NCI-H2107 treated with DMSO at 0.1 percent for 48 hours (cell line): Measurements from ENCODE around the gene NOL9.

Source experiments
- DNase-seq: peaks from one replicate; lab custom pipeline; 2025; ENCODE audit not compliant: unreplicated experiment; lab: John Stamatoyannopoulos, UW

NOL9 gene

DNA sequence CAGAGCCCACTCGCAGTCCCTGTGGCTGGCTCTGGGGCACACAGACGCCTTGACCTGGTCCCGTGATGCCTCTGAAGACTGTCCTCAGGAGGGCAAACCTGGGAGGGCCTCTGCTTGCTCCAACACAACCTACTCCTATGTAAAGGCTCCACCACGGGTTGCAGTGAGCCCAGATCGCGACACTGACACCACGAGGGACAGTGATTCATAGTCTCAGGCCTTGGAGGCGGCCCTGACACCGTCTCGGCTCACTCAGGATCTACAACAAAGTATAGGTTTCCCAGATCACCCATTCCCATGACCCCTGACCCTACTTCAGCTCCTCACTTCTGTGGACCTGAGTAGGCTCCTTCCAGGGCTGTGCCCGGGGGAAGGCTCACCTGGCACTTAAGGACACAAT is 28.0 kb downstream of the NOL9 start:
- DNase-seq, result no peak

DNA sequence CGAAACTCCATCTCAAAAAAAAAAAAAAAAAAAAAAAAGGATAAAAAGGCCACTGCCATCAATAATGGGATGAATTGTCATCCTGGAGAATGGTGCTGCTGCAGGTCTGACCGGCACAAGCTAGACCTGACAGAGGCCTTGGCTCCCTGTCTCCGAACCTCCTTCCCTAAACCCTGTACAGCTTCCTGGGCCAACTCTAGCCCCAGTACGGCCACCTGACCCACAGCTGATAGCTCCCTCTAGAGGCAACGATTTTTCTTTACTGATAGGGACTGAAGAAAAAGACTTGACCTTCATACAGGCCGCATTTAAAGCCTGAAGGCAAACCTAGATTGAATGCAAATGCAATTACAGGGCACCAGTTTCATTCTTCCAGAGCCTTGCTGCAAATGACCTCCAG is 30.7 kb downstream of the NOL9 start:
- DNase-seq, result no peak

DNA sequence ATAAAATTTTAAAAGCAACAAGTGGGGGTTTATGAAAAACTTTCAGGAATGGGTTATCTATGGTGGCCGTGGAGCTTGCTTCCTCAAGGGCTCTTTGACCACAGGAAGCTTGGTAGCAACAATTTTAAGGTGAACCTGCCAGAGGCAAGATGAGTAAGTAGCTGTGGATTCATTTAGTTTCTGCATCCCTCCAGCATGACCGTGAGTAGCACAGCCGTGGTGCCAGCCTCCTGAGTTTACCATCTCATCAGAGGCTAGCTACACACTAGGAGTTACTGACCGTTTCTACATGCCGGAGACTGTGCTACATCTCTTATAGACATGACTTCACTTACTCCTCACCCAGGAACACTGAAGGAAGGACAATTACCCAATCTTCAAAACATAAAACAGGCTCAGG is 32.8 kb downstream of the NOL9 start:
- DNase-seq, result no peak

DNA sequence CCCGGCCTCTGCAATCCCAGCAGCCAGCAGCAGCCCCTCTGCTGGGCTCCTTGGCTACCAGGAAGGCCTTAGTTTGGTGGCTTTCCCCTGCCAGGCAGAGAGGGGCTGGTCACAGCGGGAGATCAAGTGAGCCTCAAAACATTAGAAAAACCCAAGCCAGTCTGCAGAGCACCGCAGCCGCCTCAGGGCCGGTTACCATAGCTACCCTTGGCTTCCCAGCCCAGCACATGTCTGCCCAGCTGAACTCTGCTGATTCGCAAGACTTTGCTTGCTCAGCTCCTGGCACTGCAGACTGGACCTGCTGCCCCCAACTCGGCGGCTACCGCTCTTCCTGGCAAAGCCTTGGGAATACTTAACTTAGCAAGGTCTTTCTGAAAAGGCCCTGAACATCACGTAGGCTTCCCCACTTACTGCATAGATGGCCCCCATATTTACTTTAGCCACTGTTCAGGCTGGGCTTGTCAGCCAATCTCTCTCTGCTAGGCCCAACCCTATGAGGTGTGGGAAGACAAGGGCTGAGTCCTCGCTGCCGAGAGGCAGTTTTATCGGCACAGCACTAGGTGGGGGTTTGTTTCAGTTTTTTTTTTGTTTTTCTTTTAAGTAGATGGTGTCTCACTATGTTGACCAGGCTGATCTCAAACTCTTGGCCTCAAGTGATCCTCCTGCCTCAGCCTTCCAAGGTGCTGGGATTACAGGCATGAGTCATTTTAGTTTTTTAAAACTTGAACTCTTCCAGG is 34.2 kb downstream of the NOL9 start:
- no peak for DNase-seq

DNA sequence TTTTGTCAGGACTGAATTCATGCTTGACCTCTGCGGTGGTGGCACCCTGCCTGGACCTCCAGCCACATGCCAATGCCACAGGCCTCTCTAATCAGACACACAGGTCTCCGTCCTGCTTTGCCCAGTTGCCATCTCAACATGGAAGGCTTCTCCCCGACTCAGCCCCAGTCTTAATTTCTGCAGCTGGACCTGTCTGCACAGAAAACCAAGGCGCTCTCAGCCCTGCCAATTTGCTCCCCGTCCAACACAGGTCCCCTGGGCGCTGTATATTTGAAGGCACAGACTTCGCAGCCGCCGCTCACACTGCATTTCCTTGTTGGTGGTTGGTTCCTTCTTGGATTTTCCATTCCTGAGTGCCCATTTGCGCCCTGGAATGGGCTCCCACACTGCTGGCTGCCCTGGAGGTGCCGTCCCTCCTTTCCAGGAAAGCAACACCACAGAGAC is 34.8 kb downstream of the NOL9 start:
- DNase-seq, result no peak

DNA sequence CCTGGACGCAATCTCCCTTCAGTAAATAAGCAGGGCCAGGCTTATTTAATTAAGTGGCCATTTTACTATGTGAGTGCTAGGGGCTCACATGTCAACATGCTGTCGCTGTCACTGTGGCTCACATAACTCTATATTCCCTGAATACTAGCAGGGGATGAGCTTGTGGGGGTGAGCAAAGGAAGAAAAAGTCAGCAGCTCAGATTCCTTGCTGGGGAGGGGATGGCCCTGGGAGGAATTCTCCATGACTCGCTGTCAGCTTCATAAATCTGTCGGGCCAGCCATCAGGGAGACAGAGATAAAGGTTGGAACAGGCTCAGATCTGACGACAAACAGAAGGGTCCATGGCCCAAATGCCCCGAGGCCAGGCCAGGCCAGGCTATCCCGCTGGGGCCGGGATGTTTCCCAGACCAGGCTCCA is 36.9 kb downstream of the NOL9 start:
- DNase-seq, result no peak

DNA sequence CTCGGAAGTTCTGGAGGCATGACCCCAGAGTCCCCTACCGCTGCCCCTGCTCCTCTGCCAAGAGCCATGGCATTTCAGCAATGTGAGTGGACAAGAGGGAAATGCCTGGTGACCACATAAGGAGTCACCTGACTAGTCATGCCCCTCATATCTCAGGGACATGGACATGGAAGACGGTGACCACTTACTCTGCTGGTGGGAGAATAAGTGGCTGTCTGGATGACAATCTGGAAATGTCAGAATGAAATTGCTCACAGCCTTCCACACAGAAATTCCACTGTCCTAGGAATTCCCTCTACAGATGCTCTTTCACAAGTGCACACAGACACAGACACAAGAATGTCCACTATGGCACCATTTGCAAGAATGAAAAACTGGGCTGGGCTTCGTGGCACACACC is 38.5 kb downstream of the NOL9 start:
- DNase-seq, result no peak

DNA sequence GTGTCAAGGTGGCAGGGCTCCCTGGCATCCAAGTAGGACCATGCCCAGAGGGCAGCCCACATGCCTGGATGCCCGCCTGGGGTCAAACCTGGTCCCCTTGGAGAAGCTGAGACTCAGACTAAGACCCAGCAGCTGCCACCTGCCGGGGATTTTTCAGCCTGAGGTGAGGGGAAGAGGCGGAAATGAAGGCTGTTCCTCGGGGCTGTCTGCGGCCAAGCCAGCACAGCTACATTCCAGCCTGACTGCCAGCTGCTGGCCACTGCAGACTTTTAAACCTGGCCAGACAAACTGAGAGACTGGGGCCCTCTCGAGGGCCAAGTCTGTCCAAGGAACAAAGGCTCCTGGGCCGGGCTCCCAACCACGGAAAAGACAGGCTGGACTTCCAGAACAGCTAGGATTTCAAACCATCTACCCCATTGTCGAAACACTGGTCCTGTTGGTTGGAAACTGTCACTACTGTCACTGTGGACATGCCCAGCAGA is 41.0 kb downstream of the NOL9 start:
- DNase-seq, result no peak

DNA sequence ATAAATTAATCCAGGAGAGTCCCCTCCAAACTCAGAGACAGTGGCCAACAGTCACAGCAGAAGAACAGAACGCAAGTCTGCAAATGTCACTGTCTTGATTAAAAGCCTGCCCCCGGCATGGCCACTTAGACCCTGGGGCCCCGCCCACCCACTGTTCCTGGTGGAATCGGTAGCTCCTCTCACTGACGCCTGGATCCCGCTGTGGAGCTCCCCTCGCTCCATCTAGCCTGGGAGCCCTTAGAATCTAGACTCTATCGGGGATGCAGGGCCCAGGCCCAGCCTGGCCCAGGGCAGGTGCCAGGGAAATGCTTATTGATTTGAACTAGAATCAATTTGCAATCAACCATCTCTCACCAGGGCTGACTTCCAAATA is 41.4 kb downstream of the NOL9 start:
- DNase-seq, result no peak

DNA sequence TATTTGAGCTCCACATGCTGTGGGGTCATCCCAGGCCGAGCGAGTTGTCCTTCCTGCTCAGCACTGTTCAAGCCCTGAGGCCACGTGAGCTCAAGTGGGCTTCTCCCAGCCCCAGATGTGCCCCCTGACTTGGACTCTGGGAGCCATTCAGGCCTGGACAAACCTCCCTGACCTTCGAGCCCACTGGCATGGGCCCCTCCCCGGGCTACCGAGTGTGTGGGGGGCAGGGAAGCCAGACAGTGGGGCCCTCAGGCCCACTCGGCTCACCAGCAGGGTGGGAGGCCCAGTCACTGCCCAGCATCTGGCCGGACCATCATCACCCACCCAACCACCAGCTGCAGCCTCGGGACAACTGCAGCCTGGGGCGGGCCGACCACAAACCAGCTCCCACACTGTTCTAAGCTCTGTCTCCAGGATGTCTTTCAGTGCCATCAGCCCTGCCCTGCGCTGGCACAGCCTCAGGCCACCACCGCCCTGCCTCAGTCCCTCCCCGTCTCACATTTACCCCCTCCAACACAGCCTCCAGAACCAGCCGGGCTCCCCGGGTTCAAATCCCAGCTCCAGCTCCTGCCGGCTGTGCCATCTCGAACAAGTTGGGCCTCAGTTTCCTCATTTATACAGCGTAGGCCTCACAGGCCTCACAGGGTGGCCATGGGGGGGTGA is 41.9 kb downstream of the NOL9 start:
- DNase-seq, result no peak

DNA sequence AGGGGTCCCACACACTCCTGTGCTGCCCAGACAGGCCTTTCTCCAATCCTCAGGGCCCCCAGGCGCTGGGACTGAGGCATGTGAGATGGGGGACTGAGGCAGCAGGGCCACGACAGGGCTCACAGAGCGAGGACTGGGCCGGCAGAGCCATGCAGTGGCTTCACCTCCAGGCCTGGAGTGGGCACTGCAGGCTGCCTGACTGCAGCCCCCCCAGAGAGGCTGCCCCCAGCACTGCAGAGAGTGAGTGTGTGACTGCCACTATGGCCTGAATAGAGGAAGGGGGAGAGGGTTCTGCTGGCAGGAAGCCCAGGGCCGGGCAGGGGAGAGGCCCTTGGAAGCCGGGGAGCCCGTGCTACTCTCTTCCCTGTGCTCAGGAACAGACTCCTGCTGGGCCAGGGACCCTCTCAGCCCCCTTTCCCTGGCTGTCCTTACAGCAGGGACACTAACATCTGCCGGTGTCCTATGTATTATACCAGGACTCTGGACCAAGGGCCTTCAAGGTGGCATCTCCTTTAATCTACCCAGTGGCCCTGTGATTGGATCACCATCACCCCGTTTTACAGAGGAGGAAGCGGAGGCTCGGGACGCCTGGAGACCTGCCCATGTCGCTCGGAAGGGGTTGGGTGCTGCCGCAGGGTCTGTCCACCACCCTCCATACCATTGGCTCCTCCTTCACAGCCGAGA is 42.6 kb downstream of the NOL9 start:
- no peak for DNase-seq

DNA sequence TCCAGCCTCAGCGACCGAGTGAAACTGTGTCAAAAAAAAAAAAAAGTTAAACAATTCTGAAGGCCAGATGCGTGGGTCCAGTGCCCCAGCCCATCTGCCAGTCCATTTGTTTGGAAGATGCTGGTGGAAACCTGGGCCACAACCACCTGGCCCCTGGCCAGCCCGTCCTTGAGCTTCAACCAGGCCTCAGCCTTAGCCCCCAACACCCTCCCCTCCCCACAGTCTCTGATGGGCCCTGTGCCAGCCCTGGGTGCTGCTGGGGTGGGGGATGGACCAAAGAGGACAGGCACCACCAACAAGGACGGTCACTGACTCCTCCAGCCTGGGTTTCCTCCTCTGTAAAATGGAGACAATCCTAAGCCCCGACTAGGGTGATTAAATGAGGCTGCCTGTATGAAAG is 43.3 kb downstream of the NOL9 start:
- DNase-seq, result no peak

DNA sequence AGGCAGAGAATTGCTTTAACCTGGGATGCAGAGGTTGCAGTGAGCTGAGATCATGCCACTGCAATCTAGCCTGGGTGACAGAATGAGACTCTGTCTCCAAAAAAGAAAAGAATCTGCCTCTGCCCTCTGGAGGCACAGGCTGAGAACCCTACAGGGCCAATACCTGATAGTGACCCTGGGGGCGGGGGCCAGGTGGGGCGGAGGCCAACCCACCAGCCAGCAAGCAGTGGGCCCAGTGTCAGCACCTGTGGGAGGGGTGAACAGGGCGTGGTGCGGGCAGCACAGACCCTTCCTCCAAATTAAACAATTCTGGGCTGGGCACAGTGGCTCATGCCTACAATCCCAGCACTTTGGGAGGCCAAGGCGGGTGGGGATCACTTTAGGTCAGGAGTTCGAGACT is 43.8 kb downstream of the NOL9 start:
- DNase-seq, result no peak

DNA sequence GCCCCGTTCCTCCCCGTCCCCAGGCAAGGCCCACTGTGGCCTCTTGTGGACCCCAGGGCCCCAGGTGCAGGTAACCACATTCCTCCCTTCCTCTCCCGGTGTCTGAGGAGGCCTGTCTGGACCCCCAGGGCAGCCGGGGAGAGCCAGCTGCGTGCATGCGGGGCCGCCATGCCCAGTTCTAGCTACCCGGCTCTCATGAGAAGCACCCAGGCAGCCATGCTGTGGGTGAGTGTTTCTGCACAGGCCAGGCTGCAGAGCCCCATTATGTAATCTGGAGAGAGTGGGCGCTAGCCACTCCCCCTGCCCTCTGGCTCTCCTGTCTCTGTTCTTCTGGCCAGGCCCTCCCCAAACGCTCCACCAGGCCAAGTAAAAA is 44.4 kb downstream of the NOL9 start:
- DNase-seq, result no peak

DNA sequence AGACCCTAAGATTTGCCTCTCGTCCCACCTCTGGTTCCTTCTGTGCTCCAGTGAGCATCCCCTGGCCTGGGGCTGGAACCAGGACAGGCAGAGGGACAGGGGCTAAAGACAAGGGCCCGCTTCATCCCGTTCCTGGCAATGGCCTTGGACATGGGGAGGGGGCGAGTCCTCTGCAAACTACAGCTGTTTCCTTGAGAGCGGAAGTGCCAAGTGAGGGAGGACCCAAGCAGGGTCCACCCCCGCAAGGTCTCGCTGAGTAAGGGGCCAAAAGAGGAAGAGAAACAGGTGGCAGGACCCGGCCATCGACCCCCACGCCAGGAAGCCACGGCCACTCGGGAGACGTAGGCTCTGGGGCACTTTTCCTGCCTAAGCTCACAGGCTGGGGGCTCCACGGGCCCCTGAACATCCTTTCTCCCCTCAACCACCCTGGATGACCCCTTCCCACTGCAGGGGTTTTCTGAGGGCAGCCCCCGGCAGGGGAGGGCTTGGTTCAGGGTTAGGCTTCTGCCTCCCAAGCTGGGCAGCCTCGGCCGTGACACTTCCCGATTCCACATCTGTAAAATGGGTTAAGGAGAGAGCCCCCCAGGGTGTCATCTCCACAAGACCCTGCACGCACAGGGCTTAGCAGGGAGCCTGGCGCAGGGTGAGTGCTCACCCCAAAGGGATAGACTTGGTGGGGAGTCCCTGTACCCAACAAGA is 44.9 kb downstream of the NOL9 start:
- DNase-seq, result no peak

DNA sequence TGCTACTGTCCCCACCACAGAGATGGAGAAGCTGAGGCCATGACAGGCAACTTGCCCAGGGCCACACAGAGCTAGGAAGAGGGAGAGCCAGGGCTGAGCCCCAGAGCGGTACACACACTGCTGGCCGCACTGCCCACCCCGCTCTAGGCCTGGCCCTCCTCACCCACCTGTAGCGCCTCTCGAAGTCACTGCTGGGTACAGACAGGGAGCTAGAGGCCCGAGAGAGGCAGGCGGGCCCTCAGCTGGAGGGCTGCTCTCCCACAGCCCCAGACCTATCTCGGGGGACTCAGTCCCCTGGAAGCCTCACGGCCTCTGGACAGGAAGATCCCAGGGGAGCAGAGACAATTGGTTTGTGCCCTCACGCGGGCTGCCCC is 45.5 kb downstream of the NOL9 start:
- DNase-seq, result no peak

DNA sequence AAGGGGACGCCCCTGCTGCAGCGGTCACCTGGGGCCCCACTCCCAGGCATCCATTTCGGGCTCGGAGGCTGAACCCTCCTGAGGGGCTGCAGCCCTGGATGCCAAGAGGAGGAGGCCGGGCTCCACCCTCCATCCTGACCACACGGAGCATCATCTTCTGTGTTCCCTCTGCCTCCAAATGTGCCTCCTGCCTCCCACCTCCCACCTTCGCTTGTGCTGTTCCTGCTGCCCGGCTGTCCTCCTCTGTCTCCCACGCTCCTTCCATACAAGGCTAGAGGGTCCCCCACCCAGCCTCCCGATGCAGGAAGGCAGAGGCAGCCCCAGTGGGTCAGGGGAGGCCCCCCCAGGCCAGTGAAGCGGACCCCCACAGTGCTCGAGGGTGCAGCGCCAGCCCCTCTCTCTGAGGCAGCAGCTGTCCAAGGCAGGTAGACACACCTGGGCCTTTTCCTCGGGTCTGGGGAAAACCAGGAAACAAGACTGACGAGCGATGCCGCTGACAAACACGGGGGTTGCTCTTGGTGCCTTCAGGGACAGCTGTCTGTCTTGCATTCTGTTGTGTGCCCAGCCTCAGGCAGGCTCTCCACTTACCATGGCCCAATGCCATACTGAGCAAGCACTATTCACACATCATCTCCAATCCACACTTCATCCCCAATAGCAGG is 46.0 kb downstream of the NOL9 start:
- DNase-seq, result no peak

DNA sequence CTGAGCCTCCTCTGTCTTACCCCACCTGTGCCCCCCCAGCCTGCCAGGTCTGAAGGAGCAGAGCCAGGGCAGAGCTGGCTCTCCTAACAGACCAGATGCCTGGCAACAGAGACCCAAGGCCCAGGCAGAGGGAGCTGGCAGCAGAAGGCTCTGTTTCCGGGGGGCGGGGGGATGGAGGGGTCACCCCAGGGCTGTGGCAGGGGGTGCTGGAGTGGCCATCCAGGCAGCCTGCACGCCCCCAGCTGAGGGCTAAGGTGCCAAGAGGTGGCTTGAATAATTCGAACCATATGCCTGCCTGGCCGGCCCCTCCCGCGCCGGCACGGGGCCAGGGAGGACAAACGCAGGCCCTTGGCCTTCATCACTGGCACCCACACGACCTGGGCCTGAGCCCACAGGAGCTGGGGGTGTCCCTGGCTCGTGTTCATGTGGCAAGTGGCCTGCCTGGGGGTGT is 46.8 kb downstream of the NOL9 start:
- DNase-seq, result no peak

DNA sequence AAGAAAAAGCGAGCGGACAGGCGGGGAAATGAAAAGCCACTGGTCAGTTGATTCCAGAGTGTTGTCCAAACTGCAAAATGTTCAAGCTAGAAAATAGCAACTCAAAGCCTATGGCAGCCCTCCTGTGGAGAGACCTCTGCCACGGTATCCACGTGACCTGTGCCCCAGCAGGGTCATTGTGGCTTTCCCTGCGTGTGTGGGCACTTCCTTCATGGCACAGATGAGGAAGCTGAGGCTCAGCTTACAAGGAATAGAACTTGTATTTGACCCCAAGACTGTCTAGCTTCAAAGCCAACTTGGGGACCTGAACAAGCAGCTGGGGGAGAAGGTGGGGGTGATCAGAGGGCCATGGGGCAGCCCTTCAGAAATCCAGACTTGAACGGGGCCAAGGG is 47.3 kb downstream of the NOL9 start:
- DNase-seq, result no peak

DNA sequence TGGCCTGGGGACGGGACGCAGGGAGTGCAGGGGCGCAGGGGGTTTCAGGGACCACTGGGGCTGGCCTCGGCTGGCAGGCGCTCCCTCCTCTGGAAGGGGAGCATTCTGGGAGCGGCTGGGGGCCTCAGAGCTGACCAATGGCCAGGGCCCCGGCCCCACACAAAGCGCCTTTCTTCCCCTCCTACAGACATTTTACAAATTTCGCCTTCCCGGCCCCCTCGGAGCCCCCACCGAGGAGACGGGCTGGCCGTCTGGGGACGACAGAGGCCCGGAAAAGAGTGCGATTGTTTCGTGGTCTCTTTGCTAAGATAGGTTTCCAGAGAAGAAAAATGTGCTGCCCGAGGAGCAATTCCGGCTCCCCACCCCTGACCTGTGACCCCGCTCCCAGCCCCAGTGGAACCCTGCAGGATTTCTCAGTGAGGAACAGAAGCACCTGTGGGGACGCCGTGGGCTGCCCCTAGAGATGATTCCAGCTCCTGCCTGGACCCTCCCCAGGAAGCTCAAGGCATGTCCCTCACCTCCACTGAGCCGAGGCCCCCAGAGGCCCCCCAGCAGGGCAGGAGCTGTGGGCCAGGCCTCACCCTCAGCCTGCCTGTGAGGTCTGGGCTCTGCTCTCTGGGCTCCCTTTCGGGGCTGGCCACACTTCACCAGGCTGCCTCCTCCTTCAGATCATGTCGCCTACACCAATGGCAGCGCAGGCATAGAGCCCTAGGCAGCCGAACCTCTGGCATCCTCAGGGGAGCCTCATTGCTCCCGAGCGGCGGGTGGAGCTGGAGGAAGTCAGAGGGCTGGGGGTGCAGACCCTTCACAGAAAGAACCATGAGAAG is 47.9 kb downstream of the NOL9 start:
- no peak for DNase-seq
